ENCODE measurements around the gene TNS1.

TNS1 gene

GRCh38 chr2:217909156-217909820, 93.5 kb downstream of the TNS1 start:
- no peak for DNase-seq

GRCh38 chr2:217908544-217908943, 94.3 kb downstream of the TNS1 start:
- no peak for DNase-seq

GRCh38 chr2:217907266-217907665, 95.5 kb downstream of the TNS1 start:
- DNase-seq = no peak

GRCh38 chr2:217906798-217907197, 96.0 kb downstream of the TNS1 start:
- no peak for DNase-seq

GRCh38 chr2:217905896-217906295, 96.9 kb downstream of the TNS1 start:
- DNase-seq = no peak

- DNase-seq = no peak
These were observed 97.4 kb downstream of the TNS1 start for GRCh38 chr2:217905395-217905794.

- no peak for DNase-seq
These were observed 98.2 kb downstream of the TNS1 start for GRCh38 chr2:217904614-217904965.

- no peak for DNase-seq
These were observed 98.8 kb downstream of the TNS1 start for GRCh38 chr2:217903859-217904613.

- DNase-seq = no peak
These were observed 99.5 kb downstream of the TNS1 start for GRCh38 chr2:217903142-217903858.

GRCh38 chr2:217902379-217903141, 100.2 kb downstream of the TNS1 start:
- peak; percentile 7 for DNase-seq

GRCh38 chr2:217901835-217902378, 100.9 kb downstream of the TNS1 start:
- DNase-seq = no peak

- DNase-seq = no peak
These were observed 101.4 kb downstream of the TNS1 start for GRCh38 chr2:217901400-217901799.

- DNase-seq = no peak
These were observed 101.9 kb downstream of the TNS1 start for GRCh38 chr2:217900780-217901360.

- no peak for DNase-seq
These were observed 102.6 kb downstream of the TNS1 start for GRCh38 chr2:217900010-217900779.

- DNase-seq = no peak
These were observed 103.4 kb downstream of the TNS1 start for GRCh38 chr2:217899231-217900009.

GRCh38 chr2:217897816-217898806, 104.7 kb downstream of the TNS1 start:
- no peak for DNase-seq

GRCh38 chr2:217897091-217897715, 105.6 kb downstream of the TNS1 start:
- no peak for DNase-seq

- no peak for DNase-seq
These were observed 107.6 kb downstream of the TNS1 start for GRCh38 chr2:217895070-217895635.

- DNase-seq = no peak
These were observed 109.4 kb downstream of the TNS1 start for GRCh38 chr2:217893440-217893839.
